PFSK-1 (cell line): ENCODE measurements around the gene ZSWIM6.

Source experiments
- FOXP2 ChIP-seq: optimal IDR thresholded peaks from 2 replicates; pipeline ENCODE3; 2011; ENCODE audit warnings: borderline replicate concordance, control low read depth, inconsistent platforms; ENCODE audit not compliant: insufficient read depth; ENCODE audit errors: extremely low read length, extremely low read depth
- POLR2AphosphoS5 ChIP-seq: IDR thresholded peaks from 2 replicates; pipeline ENCODE4 v1.6.1; 2012; ENCODE audit warnings: low read depth, mild to moderate bottlenecking, control low read depth, low read length, moderate library complexity
- SIN3A ChIP-seq: IDR thresholded peaks from 2 replicates; pipeline ENCODE4 v1.6.1; 2012; ENCODE audit warnings: mild to moderate bottlenecking, low read length, moderate library complexity, borderline replicate concordance; ENCODE audit not compliant: insufficient read depth
- TAF1 ChIP-seq: IDR thresholded peaks from 2 replicates; pipeline ENCODE4 v1.6.1; 2012; ENCODE audit warnings: low read length, control low read depth, borderline replicate concordance; ENCODE audit not compliant: insufficient read depth
- TF ChIP-seq, protein P1 (sequence below), 2 experiments: IDR thresholded peaks; 2 replicates each; pipeline versions ENCODE4 v1.6.1 to v1.8.0; 2011 to 2012; ENCODE audit warnings: low read depth in 2 of 2, low read length in 2 of 2, control low read depth in 1 of 2, inconsistent platforms in 1 of 2, mild to moderate bottlenecking in 1 of 2, moderate library complexity in 1 of 2; ENCODE audit not compliant: insufficient read depth in 1 of 2

DNA sequence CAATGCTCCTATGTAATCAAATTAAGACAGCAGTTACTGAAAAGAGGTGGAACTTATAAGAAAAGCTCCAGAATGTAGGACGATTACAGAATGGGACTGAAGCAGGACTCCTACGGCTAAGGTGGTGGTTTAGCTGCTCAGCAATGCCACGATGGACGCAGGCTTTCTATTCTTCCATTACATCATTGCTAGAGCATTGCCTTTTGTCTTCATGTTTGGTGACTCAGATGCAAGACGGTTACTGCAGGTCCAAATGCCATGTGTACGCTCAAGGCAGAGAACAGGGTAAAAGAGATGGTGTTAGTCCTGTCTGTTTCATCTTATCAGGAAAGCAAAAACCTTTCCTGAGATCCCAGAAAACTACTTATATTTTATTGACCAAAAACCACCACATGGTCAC, 255.1 kb downstream of the ZSWIM6 start:
- TF ChIP-seq TAF1 (no peak), POLR2AphosphoS5 (no peak), SIN3A (no peak), FOXP2 (no peak)
- TF ChIP-seq, protein P1, sequence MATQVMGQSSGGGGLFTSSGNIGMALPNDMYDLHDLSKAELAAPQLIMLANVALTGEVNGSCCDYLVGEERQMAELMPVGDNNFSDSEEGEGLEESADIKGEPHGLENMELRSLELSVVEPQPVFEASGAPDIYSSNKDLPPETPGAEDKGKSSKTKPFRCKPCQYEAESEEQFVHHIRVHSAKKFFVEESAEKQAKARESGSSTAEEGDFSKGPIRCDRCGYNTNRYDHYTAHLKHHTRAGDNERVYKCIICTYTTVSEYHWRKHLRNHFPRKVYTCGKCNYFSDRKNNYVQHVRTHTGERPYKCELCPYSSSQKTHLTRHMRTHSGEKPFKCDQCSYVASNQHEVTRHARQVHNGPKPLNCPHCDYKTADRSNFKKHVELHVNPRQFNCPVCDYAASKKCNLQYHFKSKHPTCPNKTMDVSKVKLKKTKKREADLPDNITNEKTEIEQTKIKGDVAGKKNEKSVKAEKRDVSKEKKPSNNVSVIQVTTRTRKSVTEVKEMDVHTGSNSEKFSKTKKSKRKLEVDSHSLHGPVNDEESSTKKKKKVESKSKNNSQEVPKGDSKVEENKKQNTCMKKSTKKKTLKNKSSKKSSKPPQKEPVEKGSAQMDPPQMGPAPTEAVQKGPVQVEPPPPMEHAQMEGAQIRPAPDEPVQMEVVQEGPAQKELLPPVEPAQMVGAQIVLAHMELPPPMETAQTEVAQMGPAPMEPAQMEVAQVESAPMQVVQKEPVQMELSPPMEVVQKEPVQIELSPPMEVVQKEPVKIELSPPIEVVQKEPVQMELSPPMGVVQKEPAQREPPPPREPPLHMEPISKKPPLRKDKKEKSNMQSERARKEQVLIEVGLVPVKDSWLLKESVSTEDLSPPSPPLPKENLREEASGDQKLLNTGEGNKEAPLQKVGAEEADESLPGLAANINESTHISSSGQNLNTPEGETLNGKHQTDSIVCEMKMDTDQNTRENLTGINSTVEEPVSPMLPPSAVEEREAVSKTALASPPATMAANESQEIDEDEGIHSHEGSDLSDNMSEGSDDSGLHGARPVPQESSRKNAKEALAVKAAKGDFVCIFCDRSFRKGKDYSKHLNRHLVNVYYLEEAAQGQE (IDR thresholded peaks at IDR 0.05; ENCODE audit: insufficient read depth in 1 of 2, low read depth in 2 of 2, low read length in 2 of 2), result no peak
